ENCODE results near the gene AGAP1.
"Not testable (repeated sequence)": the region's sequence is repeated elsewhere in the genome, so short reads cannot be mapped to it uniquely, and the experiment has no call there.

Gene AGAP1

DNA sequence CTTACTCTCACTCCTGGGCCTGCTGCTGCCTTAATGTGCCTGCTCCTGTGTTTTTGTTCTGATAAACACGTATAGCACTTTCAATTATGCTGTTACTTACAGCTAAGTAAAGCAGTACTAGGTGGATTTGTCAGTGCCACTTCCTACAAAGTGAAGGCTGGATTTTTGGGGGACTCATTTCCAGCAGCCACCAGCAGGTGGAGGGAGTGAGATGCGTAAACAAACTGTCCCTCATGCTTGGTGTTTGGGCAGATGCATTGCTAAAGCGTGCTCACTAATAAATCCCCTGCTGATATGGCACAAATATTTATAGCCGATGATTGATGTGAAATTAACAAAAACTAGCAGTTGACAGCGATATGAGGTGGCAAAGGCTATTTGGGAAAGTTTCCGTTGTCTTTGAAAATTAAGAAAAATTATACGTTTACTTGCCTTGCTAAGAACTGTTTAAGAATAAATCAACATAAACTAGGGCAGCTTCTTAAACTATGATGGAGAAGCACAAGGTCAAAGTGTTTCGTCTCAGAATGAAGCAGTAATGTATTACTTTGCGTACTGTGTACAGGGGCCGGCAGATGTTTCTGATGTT lies 101.7 kb downstream of the AGAP1 start:
- DNase-seq = peak; percentile 61

DNA sequence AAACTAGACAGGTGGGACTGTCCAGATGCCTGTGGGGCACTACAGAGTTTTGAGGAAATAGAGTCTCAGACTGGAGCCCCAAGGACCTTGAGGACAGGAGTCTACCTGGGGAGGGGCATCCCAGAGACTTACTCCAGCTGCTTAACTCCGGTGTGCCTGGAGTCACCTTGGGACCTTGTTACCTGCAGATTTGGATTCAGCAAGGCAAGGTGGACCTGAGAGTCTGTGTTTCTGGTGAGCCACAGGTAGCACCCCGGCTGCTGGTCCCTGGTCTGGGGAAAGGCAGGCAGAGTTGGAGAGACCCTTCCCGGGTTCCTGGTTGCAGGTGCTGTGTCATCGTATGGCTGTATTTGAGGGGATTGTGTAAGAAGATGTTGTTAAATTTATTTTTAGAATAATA lies 102.4 kb downstream of the AGAP1 start:
- DNase-seq = no peak

DNA sequence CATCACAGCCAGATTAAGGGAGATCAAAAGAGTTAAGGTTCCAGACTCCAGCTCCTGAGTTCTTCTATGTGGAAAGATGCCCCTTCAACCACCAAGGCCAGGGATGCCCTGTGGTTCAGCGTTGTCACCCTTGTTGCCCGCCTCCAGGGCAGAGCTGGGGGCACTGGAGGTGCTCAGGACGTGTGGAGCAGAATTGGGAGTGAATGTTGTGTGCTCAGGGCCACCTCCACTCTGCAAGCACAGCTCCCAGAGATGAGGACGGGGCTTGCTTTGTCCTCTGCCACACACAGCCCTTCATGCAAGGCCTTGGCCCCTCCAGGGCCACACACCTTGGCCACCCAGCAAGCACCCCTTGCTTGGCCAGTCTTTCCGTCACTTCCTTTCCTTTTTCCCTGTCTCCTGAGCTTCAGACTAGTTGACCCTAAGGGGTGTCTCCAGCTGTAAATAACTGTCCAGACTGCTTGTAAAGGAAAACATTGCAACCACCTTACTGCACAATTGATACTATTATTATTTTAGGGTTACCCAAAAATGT lies 103.3 kb downstream of the AGAP1 start:
- DNase-seq = no peak

DNA sequence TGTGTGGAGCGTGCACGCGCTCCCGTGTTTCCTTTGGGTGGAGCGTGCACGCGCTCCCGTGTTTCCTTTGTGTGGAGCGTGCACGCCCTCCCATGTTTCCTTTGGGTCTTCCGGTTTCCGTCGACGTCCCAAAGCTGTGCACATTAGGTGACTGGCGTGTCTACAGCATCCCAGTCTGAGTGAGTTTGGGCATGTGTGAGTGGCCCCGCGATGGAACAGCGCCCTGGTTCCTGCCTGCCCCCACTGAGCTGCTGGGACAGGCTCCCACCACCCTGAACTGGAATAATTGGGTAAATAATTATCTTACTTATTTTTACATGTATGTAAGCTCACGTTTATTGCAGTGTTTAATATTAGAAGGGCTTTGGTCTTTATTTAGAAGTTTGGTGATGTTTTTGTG lies 104.2 kb downstream of the AGAP1 start:
- no peak for DNase-seq

DNA sequence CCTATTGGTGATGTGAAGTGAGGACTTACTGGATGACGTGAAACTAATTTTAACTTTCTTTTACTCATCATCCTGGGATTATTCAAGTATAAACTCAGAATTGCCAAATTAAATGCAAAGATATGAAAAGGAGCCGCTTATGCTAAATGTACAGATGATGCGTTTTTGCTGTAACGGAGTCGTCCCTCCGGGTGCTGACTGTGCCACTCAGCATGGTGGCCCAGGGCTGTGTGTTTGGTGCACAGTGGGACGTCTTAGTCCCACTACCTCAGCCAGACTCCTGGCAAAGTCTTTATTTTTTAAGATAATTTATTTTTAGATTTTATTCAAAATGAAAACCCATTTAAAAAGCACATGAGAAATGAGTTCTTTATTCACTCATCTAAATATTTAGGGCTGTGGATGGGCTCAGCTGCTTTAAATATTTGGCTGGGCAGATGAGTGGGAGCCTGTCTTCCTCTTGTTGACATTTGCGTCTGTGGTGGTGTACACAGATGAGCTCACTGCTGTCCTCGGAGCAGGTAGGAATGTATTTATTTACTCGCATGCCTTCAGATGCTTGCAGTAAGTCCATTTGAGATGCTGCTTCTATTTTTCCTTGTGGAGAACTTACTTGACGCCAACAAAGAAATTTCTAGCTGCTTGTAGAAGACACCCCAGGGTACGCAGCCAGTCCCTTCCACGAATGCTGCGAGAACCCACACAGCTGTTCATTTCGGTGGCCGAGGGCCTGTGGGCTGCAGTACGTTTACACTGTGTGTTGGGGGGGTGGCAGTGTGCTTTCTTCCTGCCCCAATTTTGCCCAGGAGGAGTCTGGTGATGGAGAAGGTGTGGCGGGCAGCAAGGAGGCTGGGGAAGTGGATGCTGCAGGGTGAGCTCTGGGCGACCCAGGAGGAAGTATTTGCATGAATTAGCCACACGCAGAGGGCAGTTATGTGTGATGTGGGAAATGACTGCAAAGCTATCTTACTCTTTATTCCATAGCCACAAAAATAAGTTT lies 105.0 kb downstream of the AGAP1 start:
- no peak for DNase-seq

- DNase-seq = peak; percentile 16
Measured at GRCh38 chr2:235599596-235600338, 105.9 kb downstream of the AGAP1 start.

DNA sequence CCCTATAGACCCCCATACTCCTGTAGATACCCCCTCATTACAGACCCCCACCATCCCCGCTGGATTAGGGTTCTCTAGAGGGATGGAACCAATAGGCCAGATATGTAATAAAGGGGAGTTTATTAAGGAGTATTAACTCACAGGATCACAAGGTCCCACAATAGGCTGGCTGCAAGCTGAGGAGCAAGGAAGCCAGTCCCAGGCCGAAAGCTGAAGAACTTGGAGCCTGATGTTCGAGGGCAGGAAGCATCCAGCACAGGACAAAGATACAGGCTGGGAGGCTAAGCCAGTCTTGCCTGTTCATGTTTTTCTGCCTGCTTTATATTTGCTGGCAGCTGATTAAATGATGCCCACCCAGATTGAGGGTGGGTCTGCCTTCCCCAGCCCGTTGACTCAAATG lies 106.6 kb downstream of the AGAP1 start:
- no peak for DNase-seq

DNA sequence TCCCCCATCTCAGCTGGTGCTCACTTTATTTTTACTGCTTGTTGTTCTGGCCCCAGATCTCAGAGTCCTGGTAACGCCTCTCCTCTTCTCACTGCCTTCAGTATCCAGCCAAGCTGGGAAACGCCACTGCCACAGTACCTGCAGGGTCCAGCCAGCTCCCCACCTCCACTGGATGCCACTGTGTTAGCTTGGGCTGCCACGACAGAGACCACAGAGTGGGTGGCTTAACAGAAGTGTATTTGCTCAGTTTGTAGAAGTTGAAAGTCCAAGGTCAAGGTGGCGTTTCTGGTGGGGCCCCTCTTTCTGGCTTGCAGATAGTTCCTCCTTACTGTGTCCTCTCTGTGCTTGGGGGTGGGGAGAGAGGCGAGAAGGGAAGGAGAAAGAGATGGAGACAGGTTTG lies 107.1 kb downstream of the AGAP1 start:
- no peak for DNase-seq

GRCh38 chr2:235601960-235602704 lies 108.3 kb downstream of the AGAP1 start:
- DNase-seq = no peak

- not testable (repeated sequence) for DNase-seq
Measured at GRCh38 chr2:235602971-235603370, 109.1 kb downstream of the AGAP1 start.

DNA sequence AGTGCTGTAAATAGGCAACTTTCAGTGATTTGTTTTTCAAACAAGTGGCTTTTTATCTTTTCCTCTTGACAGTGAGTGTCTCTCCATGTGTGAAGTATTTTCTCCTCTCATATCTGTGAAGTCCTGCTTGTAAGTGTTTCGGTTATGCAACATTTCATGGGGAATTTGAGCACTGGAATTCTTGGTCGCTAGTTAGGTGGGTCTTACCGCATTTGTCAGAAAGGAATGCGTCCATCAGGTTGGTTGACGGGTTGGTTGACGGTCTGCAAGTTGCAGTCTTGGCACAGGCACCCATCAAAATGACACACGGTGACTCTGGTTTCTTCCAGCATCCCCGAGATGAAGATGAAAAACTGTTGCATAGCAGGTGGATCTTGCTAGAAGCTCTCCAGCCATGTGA lies 109.8 kb downstream of the AGAP1 start:
- no peak for DNase-seq

DNA sequence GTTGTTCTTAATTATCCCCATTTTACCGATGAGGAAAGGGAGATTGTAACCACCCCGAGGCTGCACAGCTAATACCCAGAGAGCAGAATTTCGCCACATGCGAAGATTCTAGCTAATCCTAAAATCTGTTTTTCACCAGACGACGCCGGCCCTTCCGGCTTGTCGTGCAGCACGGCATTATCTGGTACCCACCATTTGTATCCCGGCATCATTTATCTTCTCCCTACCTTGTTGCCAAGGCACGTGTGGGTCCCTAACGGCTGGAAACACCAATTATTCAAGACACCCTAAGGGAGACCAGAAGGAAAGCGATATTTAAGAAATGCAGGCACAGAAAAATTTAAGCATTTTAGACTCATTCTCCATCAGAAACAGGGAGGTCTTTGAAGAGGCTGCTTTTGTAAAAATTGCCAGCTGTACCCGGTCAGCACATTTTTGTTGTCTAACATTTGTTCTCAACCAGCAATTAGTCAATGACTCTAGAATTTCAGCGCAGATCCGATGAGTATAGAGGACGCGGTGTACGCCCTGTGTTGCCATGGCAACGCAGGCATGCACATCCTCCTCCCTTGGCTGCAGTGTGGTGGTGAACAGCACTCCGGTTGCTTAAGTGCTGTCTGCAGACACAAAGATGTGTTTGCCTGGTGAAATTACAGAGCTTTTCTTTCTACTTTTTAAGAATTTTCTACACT lies 111.6 kb downstream of the AGAP1 start:
- DNase-seq = peak; percentile 93

DNA sequence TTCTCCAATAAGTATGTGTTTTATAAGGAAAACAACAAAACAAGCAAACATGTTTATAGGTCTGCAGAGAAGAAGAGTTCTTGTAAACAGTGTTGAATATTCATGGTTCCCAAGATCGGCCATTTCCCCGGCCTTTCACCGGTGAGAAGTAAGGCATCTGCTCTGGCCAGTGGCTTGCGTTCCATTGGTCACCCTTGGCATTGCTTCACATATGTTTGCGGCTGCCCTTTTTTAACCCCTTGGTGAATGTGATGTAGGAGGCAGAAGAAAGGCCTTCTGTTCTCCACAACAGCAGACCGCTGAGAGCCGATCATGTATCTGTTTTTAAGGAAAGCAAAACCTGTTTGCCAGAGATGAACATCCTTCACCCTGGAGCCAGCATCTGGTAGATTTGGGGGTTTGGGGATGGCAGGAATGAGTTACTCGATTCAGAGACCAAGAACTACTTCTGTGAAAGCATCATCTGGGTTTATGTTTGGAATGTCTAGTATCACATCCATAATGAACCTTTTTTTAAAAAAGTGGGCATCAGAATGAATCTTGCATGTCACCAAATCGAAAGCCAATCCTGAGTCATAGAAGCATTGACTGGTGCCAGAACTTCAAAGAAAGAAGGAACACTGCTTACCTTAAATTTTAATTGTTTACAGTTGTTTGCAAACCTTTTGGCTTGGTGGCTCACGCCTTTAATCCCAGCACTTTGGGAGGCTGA lies 112.3 kb downstream of the AGAP1 start:
- DNase-seq = no peak

GRCh38 chr2:235607546-235608199 lies 113.8 kb downstream of the AGAP1 start:
- DNase-seq = no peak

GRCh38 chr2:235608200-235608887 lies 114.5 kb downstream of the AGAP1 start:
- DNase-seq = no peak

DNA sequence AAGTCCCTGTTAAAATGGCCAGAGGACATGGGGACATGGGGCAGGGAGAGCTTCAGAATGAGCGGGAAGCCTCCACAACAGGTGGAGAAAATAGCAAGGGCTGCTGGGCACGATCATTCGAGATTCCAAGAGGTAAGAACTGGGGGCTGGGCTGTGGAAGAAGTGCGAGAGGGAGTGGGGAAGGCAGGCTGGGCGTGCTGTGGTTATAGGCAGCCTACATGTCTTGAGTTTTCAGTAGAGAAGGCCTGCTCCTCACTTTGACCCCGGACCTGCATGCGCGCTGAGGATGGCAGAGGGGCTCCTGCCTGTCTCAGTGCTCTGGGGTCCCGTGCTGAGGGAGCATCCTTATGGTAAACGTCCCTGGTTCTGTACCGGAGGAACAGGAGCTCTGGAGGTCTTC lies 115.5 kb downstream of the AGAP1 start:
- DNase-seq = no peak

GRCh38 chr2:235609746-235610145 lies 115.9 kb downstream of the AGAP1 start:
- DNase-seq = no peak

DNA sequence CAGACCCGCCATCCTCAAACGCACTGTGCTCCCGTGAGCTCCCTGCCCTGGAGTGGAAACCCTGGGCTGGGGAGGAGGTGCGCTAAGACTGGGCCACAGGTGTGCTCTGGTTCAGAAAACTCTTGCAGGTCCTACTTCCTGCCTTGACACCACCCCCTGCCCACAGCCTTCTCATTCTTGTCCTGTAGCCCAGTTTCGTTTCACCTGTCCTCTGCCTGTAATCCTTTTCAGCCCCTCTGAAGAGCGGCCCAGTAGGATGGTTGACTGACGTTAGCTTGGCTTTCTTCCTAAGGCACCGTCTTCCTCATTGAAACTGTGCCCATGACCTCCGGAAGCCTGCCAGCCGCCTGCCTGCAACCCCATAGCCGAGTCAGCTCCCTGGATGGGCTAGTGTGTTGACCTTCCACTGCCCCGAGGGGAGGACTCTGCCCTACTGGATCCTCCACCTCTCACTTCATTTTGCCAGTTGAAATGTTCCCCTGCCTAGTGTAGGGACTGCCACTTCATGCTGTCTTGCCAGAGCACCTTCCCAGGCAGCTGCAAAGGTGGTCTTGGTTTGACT lies 116.9 kb downstream of the AGAP1 start:
- DNase-seq = no peak

DNA sequence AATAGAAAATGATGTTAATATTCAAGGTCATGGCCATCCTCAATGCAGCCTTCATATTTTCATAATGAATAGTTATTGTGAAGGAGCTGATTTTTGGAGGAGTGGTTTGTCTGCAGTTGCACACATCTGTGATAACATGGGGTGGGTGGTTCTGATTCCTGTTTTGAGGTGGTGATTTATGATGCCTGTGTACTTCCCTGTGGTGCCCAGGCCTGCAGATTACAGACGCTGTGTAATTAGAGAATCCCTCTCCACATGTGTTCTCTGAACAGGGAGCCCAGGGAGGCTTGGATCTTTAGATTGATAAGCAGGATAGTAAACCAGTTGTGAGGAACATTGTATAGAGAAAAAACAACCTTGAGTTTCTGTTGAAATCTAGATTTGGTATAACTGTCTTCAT lies 117.5 kb downstream of the AGAP1 start:
- no peak for DNase-seq

- no peak for DNase-seq
Measured at GRCh38 chr2:235611756-235612155, 117.9 kb downstream of the AGAP1 start.
